22Rv1 (cell line): ENCODE measurements around the gene GPR151.
"Not testable (repeated sequence)": the region's sequence is repeated elsewhere in the genome, so short reads cannot be mapped to it uniquely, and the experiment has no call there.

Experiments
- H3K27ac ChIP-seq: fragments of 450-650 bp; 2 replicates; pipeline ENCODE4 v1.5.1; 2017
- CTCF ChIP-seq: fragments of 450-650 bp; IDR thresholded peaks from 2 replicates; pipeline ENCODE4 v1.5.1; 2017; ENCODE audit warnings: mild to moderate bottlenecking
- ZFX ChIP-seq: fragments of 450-650 bp; IDR thresholded peaks from 2 replicates; pipeline ENCODE4 v1.6.1; 2017; ENCODE audit warnings: antibody characterized with exemption, borderline replicate concordance

Gene GPR151

GRCh38 chr5:146516151-146516475 is at the start of gene GPR151:
GPR151 (minus strand) TSS chr5:146516190; CDS start chr5:146516113, 77 bp downstream.
- H3K27ac ChIP-seq: no peak within 1 kb of the TSS
- TF ChIP-seq CTCF (no peak), ZFX (no peak)

GRCh38 chr5:146564007-146564762 is 48.2 kb upstream of the GPR151 start:
- no peak for TF ChIP-seq ZFX
- TF ChIP-seq CTCF: no peak
- H3K27ac ChIP-seq: peak overlapping the region; percentile 41

- no peak for TF ChIP-seq CTCF
- TF ChIP-seq ZFX: no peak
- H3K27ac ChIP-seq: no peak overlapping the region
These were observed 46.5 kb upstream of the GPR151 start for GRCh38 chr5:146562461-146562860.

- TF ChIP-seq CTCF: no peak
- no peak for TF ChIP-seq ZFX
- H3K27ac ChIP-seq: no peak overlapping the region
These were observed 45.7 kb upstream of the GPR151 start for GRCh38 chr5:146561711-146562110.

GRCh38 chr5:146560205-146560812 is 44.3 kb upstream of the GPR151 start:
- TF ChIP-seq CTCF (no peak), ZFX (no peak)
- H3K27ac ChIP-seq: no peak overlapping the region

GRCh38 chr5:146556884-146557283 is 40.9 kb upstream of the GPR151 start:
- not testable (repeated sequence) for H3K27ac ChIP-seq

- TF ChIP-seq CTCF (no peak), ZFX (no peak)
- H3K27ac ChIP-seq: no peak overlapping the region
These were observed 37.5 kb upstream of the GPR151 start for GRCh38 chr5:146553446-146553845.
